GM06990 (cell line): ENCODE results near the gene TBC1D10A.

Source experiments
- DNase-seq: peaks from one replicate; pipeline ENCODE4 v3.0.0-alpha.2; 2011; ENCODE audit not compliant: insufficient read length; ENCODE audit errors: extremely low read depth
- H3K27me3 ChIP-seq: replicated peaks from 2 replicates; pipeline ENCODE4 v1.6.0; 2011; ENCODE audit warnings: low read length; ENCODE audit not compliant: control insufficient read depth, insufficient read depth
- H3K36me3 ChIP-seq: 2 replicates; pipeline ENCODE4 v1.5.1; 2011; ENCODE audit warnings: low read length; ENCODE audit not compliant: control insufficient read depth, insufficient read depth
- H3K4me3 ChIP-seq: replicated peaks from 2 replicates; pipeline ENCODE4 v1.5.1; 2011; ENCODE audit warnings: low read depth, mild to moderate bottlenecking, control low read depth, low read length
- CTCF ChIP-seq: IDR thresholded peaks from 2 replicates; pipeline ENCODE4 v1.5.1; 2011; ENCODE audit warnings: low read length, control low read depth, mild to moderate bottlenecking, inconsistent platforms; ENCODE audit not compliant: insufficient read depth, poor library complexity, severe bottlenecking

The TBC1D10A gene

GRCh38 chr22:30252411-30253204 is 74.1 kb downstream of the TBC1D10A start:
- TF ChIP-seq CTCF, result no peak
- Histone ChIP-seq H3K36me3 (no peaks in the 10 kb centered on the region), H3K27me3 (no peaks in the 10 kb centered on the region), H3K4me3 (no peak overlapping the region)
- DNase-seq, result no peak

- H3K36me3 ChIP-seq, result no peaks in the 10 kb centered on the region
- H3K27me3 ChIP-seq, result no peaks in the 10 kb centered on the region
- H3K4me3 ChIP-seq, result no peak overlapping the region
- no peak for TF ChIP-seq CTCF
- DNase-seq, result no peak
These were observed 75.0 kb downstream of the TBC1D10A start for GRCh38 chr22:30251711-30252110.

- H3K4me3 ChIP-seq, result no peak overlapping the region
- H3K27me3 ChIP-seq, result no peaks in the 10 kb centered on the region
- H3K36me3 ChIP-seq, result no peaks in the 10 kb centered on the region
- no peak for DNase-seq
- no peak for TF ChIP-seq CTCF
These were observed 76.0 kb downstream of the TBC1D10A start for GRCh38 chr22:30250661-30251267.

- H3K27me3 ChIP-seq, result no peaks in the 10 kb centered on the region
- no peak overlapping the region for H3K4me3 ChIP-seq
- DNase-seq, result no peak
- TF ChIP-seq CTCF, result no peak
- no peaks in the 10 kb centered on the region for H3K36me3 ChIP-seq
These were observed 76.6 kb downstream of the TBC1D10A start for GRCh38 chr22:30250039-30250565.

- Histone ChIP-seq H3K36me3 (no peaks in the 10 kb centered on the region), H3K4me3 (no peak overlapping the region), H3K27me3 (no peaks in the 10 kb centered on the region)
- no peak for TF ChIP-seq CTCF
- no peak for DNase-seq
These were observed 77.4 kb downstream of the TBC1D10A start for GRCh38 chr22:30249049-30250038.
